IPS-18a (cell line): Measurements from ENCODE around the gene CDIP1.

Experiments
- H3K27ac ChIP-seq: one replicate; pipeline ENCODE4 v1.5.1; 2013; ENCODE audit warnings: low read length
- H3K27me3 ChIP-seq: one replicate; pipeline ENCODE4 v1.6.1; 2013; ENCODE audit warnings: mild to moderate bottlenecking, low read length; ENCODE audit not compliant: control insufficient read depth, insufficient read depth
- H3K36me3 ChIP-seq: one replicate; pipeline ENCODE4 v1.6.1; 2013; ENCODE audit warnings: low read depth, low read length; ENCODE audit not compliant: control insufficient read depth
- H3K4me1 ChIP-seq: one replicate; pipeline ENCODE4 v1.6.1; 2013; ENCODE audit warnings: low read depth, low read length; ENCODE audit not compliant: control insufficient read depth
- H3K4me3 ChIP-seq: one replicate; pipeline ENCODE4 v1.5.1; 2013; ENCODE audit warnings: low read length
- H3K9ac ChIP-seq: one replicate; pipeline ENCODE4 v1.6.1; 2013; ENCODE audit warnings: mild to moderate bottlenecking, low read length, moderate library complexity
- H3K9me3 ChIP-seq: one replicate; pipeline ENCODE4 v1.6.1; 2013; ENCODE audit warnings: low read depth, low read length; ENCODE audit not compliant: control insufficient read depth

The CDIP1 gene

GRCh38 chr16:4460936-4461249 is 77.7 kb downstream of the CDIP1 start:
- Histone ChIP-seq H3K27me3 (no peaks in the 10 kb centered on the region), H3K36me3 (peaks cover 34% of the 10 kb centered on the region), H3K9ac (no peak overlapping the region), H3K27ac (no peak overlapping the region), H3K9me3 (no peaks in the 10 kb centered on the region), H3K4me3 (no peak overlapping the region), H3K4me1 (no peaks in the 10 kb centered on the region)
